ENCODE measurements around the gene SMARCD1.

SMARCD1 gene

DNA sequence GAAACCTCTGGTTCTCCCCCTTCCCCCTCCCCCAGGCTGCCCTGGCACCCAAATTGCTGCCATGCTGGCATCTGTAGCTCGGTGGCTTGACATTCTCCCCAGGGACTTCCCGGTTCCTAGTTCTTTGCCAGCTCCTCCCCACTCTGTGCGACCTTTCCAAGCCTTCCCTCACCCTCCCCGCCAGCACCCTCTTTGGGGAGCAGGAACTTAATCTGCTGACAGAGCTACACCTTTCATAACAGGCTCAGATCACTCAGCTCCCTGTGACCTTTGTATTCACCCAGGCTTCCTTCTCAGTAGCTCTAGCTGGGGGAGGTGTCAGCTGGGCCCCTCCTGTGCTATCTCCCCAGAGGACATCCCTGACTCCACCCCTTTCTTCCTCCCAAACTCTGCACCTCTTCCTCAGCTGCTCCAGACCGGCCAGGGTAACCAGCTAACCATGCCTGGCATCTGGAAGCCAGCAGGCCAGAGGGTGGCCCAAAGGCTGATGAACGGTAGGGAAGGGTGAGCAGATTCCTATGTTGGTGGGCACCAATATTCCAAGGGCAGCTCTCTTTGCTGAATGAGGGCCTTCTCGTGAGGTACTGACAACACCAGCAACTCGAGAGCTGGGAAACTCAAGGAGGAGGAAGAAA, 25.1 kb downstream of the SMARCD1 start:
- H3K36me3 ChIP-seq (ENCODE audit: control insufficient read depth, insufficient read depth, low read length), result no peaks in the 10 kb centered on the region
- no peaks in the 10 kb centered on the region for H3K9me3 ChIP-seq (ENCODE audit: control insufficient read depth, insufficient read depth, low read length)
- no peaks in the 10 kb centered on the region for H3K27me3 ChIP-seq (ENCODE audit: control insufficient read depth, insufficient read depth, low read length)
- H3K9ac ChIP-seq (ENCODE audit: low read depth, low read length), result peak overlapping the region; percentile 37
- H3K4me3 ChIP-seq (ENCODE audit: low read depth, low read length), result peak overlapping the region; percentile 22
- H3K4me1 ChIP-seq (ENCODE audit: control insufficient read depth, insufficient read depth, low read length), result peaks cover 14% of the 10 kb centered on the region

DNA sequence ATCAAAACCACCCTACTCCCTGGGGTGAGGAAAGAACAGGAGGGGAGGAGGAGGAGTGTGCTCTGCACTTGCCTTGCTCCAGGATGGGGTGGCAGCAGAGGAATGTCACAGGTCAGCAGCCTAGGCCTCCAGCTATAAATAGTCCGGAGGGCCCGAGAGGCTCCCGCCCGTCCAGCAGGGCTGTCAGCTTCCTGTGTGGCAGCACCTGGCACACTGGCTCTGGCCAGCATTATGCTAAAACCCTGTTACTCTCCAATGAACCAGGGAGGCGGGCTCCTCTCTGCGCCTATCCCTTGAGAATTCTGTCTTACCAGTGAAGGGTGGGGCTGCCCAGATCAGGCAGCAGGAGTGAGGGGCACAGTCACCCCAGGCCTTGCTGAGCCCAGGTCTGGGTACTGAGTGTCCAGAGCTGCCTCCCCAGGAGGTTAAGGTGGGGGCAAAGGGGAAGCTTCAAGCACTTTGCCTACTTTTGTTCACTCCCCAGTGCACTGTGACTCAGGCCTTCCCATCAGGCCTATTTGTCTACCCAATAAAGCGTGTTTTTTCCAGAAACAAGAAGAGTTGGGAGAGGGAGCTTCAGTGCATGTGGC, 25.7 kb downstream of the SMARCD1 start:
- Histone ChIP-seq H3K9ac (ENCODE audit: low read depth, low read length) (peak overlapping the region; percentile 37), H3K4me1 (ENCODE audit: control insufficient read depth, insufficient read depth, low read length) (peaks cover 14% of the 10 kb centered on the region), H3K9me3 (ENCODE audit: control insufficient read depth, insufficient read depth, low read length) (no peaks in the 10 kb centered on the region), H3K36me3 (ENCODE audit: control insufficient read depth, insufficient read depth, low read length) (peaks cover 4% of the 10 kb centered on the region), H3K4me3 (ENCODE audit: low read depth, low read length) (peak overlapping the region; percentile 58), H3K27me3 (ENCODE audit: control insufficient read depth, insufficient read depth, low read length) (no peaks in the 10 kb centered on the region)

DNA sequence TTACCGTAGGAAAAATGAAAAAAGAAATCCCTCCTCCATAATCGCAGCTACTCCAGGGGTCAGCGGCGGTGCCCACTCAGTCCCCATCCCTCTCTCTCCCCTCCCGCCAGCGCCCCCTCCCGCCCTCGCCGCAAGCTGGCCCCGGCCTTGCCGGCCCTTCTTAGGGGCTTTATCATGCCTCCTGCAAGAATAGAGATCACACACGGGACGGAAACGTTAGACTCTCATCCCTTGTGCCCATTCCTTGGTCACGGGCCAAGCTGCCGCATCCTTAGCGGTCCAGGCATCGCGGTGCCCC, 26.2 kb downstream of the SMARCD1 start:
- Histone ChIP-seq H3K36me3 (ENCODE audit: control insufficient read depth, insufficient read depth, low read length) (peaks cover 4% of the 10 kb centered on the region), H3K4me3 (ENCODE audit: low read depth, low read length) (peak overlapping the region; percentile 58), H3K9me3 (ENCODE audit: control insufficient read depth, insufficient read depth, low read length) (no peaks in the 10 kb centered on the region), H3K9ac (ENCODE audit: low read depth, low read length) (peak overlapping the region; percentile 37), H3K27me3 (ENCODE audit: control insufficient read depth, insufficient read depth, low read length) (no peaks in the 10 kb centered on the region), H3K4me1 (ENCODE audit: control insufficient read depth, insufficient read depth, low read length) (peaks cover 14% of the 10 kb centered on the region)

DNA sequence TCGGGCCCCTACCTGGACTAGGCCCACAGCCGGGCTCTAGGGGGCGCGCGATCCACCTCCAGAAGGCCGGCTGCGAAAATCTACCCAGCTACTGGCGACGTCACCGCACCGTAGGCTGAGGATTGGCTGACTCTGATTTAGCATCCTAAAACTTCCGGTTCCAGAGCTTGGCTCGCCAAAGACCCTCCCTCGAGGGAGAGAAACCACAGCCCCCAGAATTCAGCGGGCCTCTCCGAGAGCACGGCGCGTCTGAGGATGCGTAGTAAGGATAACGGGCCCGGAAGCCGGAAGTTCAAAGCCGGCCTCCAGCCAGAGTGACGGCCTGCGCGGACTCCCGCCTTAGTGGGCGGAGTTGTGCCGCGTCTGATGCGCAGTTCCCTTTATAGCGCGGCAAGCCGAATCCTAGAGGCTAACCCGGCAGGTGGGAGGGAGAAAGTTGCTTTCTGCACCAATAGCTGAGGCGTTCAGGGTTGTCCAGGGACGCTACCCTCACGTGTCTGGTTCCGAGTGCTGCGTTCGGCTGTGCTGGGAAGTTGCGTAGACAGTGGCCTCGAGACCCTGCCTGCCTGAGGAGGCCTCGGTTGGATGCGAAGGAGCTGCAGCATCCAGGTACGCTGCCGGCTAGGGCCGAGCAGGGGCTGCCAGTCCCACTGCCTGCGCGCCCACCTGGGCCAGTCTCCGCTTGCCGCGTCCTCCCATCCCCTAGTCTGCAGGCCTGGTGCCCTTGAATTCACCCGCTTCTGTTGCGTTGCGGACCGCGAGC, 26.7 kb downstream of the SMARCD1 start, which contains the start of gene COX14:
COX14 (plus strand) TSS at position 544 of the 763 bp plus-strand sequence. CDS start 7,808 bp downstream, outside the sequence.
- peak within 1 kb of the TSS; percentile 90 for H3K9ac ChIP-seq (ENCODE audit: low read depth, low read length)
- H3K36me3 ChIP-seq (ENCODE audit: control insufficient read depth, insufficient read depth, low read length), result peaks cover 4% of the 10 kb centered on the region
- H3K4me1 ChIP-seq (ENCODE audit: control insufficient read depth, insufficient read depth, low read length), result peaks cover 14% of the 10 kb centered on the region

DNA sequence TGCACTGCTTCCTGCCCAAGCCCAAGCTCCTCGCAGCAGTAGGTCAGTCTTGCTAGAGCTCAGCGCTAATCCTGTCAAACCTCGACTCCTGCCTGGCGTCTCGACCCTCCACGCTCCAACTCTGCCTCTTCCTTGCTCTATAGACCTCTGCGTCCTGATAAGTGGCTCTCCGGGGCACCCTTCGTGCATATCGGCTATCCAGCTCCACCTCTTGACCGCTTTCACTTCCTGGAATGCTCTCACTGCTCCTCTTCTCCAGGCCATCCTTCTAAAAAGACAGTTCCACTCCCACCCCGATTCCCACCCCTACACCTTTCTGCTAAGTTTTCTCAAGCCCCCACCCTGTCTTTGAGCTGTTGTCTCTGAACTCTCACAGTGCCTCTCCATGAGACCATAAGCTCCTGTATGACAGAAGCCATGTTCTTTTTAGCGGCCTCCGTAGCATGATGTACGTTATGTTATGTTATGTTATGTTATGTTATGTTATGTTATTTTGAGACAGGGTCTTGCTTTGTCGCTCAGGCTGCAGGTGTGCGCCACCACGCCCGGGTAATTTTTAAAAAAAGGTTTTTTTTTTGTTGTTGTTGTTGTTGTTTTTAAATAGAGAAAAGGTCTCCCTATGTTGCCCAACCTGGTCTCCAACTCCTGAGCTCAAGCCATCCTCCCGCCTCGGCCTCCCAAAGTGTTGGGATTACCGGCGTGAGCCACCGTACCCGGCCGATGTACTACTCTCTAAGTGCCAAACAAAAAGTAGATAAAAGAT, 27.5 kb downstream of the SMARCD1 start:
- Histone ChIP-seq H3K4me3 (ENCODE audit: low read depth, low read length) (peak overlapping the region; percentile 97), H3K9ac (ENCODE audit: low read depth, low read length) (peak overlapping the region; percentile 90), H3K27me3 (ENCODE audit: control insufficient read depth, insufficient read depth, low read length) (no peaks in the 10 kb centered on the region), H3K36me3 (ENCODE audit: control insufficient read depth, insufficient read depth, low read length) (peaks cover 4% of the 10 kb centered on the region), H3K4me1 (ENCODE audit: control insufficient read depth, insufficient read depth, low read length) (peaks cover 14% of the 10 kb centered on the region), H3K9me3 (ENCODE audit: control insufficient read depth, insufficient read depth, low read length) (no peaks in the 10 kb centered on the region)

More for the DNA sequence above, 26.7 kb downstream of the SMARCD1 start, which contains the start of gene COX14:
- H3K9me3 ChIP-seq (ENCODE audit: control insufficient read depth, insufficient read depth, low read length), result no peaks in the 10 kb centered on the region
- peak within 1 kb of the TSS; percentile 97 for H3K4me3 ChIP-seq (ENCODE audit: low read depth, low read length)
- H3K27me3 ChIP-seq (ENCODE audit: control insufficient read depth, insufficient read depth, low read length), result no peaks in the 10 kb centered on the region

DNA sequence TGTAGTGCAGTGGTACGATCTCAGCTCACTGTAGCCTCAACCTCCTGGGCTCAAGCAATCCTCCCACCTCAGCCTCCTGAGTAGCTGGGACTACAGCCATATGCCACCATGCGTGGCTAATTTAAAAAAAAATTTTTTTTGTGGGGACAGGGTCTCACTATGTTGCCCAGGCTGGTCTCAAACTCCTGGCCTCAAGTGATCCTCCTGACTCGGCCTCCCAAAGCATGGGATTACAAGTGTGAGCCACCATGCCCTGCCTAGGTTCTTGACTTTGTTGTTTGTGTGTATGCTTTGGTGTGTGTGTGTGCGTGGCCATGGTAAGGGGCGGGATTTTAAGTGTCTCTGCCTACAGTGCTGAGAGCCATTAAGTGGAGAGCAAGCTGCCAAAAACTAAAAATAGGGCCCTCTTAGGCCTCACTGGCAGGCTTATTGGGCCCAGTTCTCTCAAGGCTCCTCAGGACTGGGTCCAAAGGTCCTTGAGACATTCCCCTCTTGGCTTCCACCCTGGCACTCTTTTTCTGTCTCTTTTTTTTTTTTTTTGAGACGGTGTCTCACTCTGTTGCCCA, 32.0 kb downstream of the SMARCD1 start:
- peaks cover 6% of the 10 kb centered on the region for H3K36me3 ChIP-seq (ENCODE audit: control insufficient read depth, insufficient read depth, low read length)
- H3K4me1 ChIP-seq (ENCODE audit: control insufficient read depth, insufficient read depth, low read length), result no peaks in the 10 kb centered on the region
- no peak overlapping the region for H3K9ac ChIP-seq (ENCODE audit: low read depth, low read length)
- no peaks in the 10 kb centered on the region for H3K9me3 ChIP-seq (ENCODE audit: control insufficient read depth, insufficient read depth, low read length)
- no peak overlapping the region for H3K4me3 ChIP-seq (ENCODE audit: low read depth, low read length)
- no peaks in the 10 kb centered on the region for H3K27me3 ChIP-seq (ENCODE audit: control insufficient read depth, insufficient read depth, low read length)

DNA sequence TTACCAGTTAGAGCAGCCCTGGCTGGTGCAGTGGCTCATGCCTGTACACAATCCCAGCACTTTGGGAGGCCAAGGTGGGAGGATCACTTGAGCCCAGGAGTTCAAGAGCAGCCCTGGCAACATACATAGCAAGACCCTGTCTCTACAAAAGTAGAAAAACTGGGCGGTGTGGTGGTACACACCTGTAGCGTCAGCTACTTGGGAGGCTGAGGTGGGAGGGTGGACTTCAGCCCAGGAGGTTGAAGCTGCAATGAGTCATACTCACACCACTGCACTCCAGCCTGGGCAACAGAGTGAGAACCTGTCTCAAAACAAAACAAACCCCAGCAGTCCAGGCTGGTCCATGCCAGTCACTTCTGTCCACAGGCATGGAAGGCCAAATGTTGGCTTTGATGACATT, 34.2 kb downstream of the SMARCD1 start:
- H3K9ac ChIP-seq (ENCODE audit: low read depth, low read length), result no peak overlapping the region

DNA sequence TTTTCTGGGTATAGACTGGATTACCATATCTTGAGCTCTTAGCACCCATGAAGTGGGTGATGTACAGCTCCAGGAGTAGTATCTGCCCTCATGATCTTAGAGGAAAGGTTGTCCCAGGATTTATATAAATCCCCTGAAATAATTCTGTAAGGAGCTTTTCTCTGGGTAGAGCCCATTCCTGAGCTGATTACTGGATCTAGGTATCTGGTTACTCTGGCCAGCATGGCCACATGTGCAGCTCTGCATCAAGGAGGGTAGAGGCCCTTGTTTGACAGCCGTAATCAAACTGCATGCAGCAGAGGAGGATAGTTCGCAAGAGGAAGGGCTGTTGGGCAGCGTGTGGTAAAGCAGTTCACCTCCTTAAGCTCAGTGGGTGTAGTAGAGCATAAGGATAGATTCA, 35.4 kb downstream of the SMARCD1 start:
- no peaks in the 10 kb centered on the region for H3K4me1 ChIP-seq (ENCODE audit: control insufficient read depth, insufficient read depth, low read length)
- no peak overlapping the region for H3K4me3 ChIP-seq (ENCODE audit: low read depth, low read length)
- H3K9me3 ChIP-seq (ENCODE audit: control insufficient read depth, insufficient read depth, low read length), result no peaks in the 10 kb centered on the region
- H3K27me3 ChIP-seq (ENCODE audit: control insufficient read depth, insufficient read depth, low read length), result no peaks in the 10 kb centered on the region
- no peak overlapping the region for H3K9ac ChIP-seq (ENCODE audit: low read depth, low read length)
- peaks cover 5% of the 10 kb centered on the region for H3K36me3 ChIP-seq (ENCODE audit: control insufficient read depth, insufficient read depth, low read length)

More for the DNA sequence above, 34.2 kb downstream of the SMARCD1 start:
- no peaks in the 10 kb centered on the region for H3K27me3 ChIP-seq (ENCODE audit: control insufficient read depth, insufficient read depth, low read length)
- no peaks in the 10 kb centered on the region for H3K9me3 ChIP-seq (ENCODE audit: control insufficient read depth, insufficient read depth, low read length)
- no peak overlapping the region for H3K4me3 ChIP-seq (ENCODE audit: low read depth, low read length)
- H3K36me3 ChIP-seq (ENCODE audit: control insufficient read depth, insufficient read depth, low read length), result peaks cover 6% of the 10 kb centered on the region
- no peaks in the 10 kb centered on the region for H3K4me1 ChIP-seq (ENCODE audit: control insufficient read depth, insufficient read depth, low read length)

DNA sequence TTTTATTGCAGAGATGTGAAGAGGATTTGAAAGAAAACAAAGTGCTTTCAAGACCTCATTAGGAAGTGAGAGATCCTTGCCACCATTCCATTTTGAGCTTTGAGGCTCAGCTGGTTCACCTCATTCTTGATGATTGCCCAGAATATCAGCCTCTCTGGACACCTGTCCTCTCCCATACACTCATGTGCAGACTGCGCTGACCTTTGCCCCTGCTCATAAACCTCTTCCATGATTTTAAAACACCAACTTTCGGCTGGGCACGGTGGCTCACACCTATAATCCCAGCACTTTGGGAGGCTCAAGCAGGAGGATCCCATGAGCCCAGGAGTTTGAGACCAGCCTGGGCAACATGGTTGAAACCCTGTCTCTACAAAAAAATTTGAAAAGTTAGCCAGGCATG, 35.8 kb downstream of the SMARCD1 start:
- Histone ChIP-seq H3K9ac (ENCODE audit: low read depth, low read length) (no peak overlapping the region), H3K4me3 (ENCODE audit: low read depth, low read length) (no peak overlapping the region), H3K9me3 (ENCODE audit: control insufficient read depth, insufficient read depth, low read length) (no peaks in the 10 kb centered on the region), H3K27me3 (ENCODE audit: control insufficient read depth, insufficient read depth, low read length) (no peaks in the 10 kb centered on the region), H3K36me3 (ENCODE audit: control insufficient read depth, insufficient read depth, low read length) (peaks cover 2% of the 10 kb centered on the region), H3K4me1 (ENCODE audit: control insufficient read depth, insufficient read depth, low read length) (no peaks in the 10 kb centered on the region)

DNA sequence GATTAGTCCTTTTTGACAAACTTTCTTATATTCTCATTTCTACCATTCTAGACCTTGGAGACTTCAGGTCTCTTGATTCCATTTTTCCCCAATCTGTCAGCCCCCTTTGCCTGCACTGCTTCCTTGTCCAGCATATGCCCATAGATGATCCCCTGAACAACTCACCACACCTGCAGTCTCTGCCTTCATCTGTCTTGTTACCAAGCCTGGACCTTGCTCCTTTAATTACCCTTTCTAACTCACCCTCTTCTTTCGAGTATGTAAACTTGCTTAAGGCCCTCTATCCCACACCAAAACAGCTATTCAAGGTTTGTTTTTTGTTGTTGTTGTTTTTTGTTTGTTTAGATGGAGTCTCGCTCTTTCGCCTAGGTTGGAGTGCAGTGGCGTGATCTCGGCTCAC, 36.5 kb downstream of the SMARCD1 start:
- Histone ChIP-seq H3K9me3 (ENCODE audit: control insufficient read depth, insufficient read depth, low read length) (no peaks in the 10 kb centered on the region), H3K36me3 (ENCODE audit: control insufficient read depth, insufficient read depth, low read length) (peaks cover 2% of the 10 kb centered on the region), H3K4me3 (ENCODE audit: low read depth, low read length) (no peak overlapping the region), H3K27me3 (ENCODE audit: control insufficient read depth, insufficient read depth, low read length) (no peaks in the 10 kb centered on the region), H3K4me1 (ENCODE audit: control insufficient read depth, insufficient read depth, low read length) (no peaks in the 10 kb centered on the region), H3K9ac (ENCODE audit: low read depth, low read length) (no peak overlapping the region)

DNA sequence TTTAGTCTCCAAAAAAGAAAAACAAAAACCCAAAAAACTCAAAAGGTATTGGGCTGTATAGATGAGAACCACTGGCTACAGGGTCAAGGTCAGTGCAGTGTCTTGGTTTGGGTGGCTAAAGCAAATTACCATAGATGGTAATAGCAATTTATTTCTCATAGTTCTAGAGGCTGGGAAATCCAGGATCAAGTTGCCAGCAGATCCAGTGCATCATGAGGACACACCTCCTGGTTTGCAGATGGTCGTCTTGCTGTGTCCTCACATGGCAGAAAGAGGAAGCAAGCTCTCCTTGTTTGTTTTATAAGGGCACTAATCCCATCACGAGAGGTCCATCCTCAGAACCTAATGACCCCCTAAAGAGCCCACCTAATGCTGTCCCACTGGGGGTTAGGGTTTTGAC, 38.1 kb downstream of the SMARCD1 start:
- H3K36me3 ChIP-seq (ENCODE audit: control insufficient read depth, insufficient read depth, low read length), result peaks cover 4% of the 10 kb centered on the region
- H3K27me3 ChIP-seq (ENCODE audit: control insufficient read depth, insufficient read depth, low read length), result no peaks in the 10 kb centered on the region
- no peak overlapping the region for H3K4me3 ChIP-seq (ENCODE audit: low read depth, low read length)
- H3K4me1 ChIP-seq (ENCODE audit: control insufficient read depth, insufficient read depth, low read length), result no peaks in the 10 kb centered on the region
- no peak overlapping the region for H3K9ac ChIP-seq (ENCODE audit: low read depth, low read length)
- no peaks in the 10 kb centered on the region for H3K9me3 ChIP-seq (ENCODE audit: control insufficient read depth, insufficient read depth, low read length)

All from iPS-15b (cell line).